Measurements from ENCODE around the gene BUB3. TPM values are rescaled to one million over a fixed set of nuclear protein-coding genes. Genes with fewer than 3 reads are reported as not detected.
A peak's percentile ranks its signal among the peaks of the same experiment; 100 is the strongest.

BUB3 gene
- total and polyA plus RNA-seq, 2 of the 8 experiments (the other 6 are each of a cell fraction or from before 2014, with no cell fraction given): 183 to 207 TPM

- TF ChIP-seq CBX8 (IDR thresholded peaks at IDR 0.05; ENCODE audit: borderline replicate concordance, low read depth, low read length) (peak; percentile 20; the same call in 1 of the 2 replicates), CTCF (IDR thresholded peaks at IDR 0.05; ENCODE audit: control extremely low read depth in 1 of 3, insufficient read depth in 1 of 3, low read depth in 1 of 3, low read length in 3 of 3) (peak; percentile 12 to 28 (median 17); a peak in 3 of 4 replicates), SP2 (IDR thresholded peaks at IDR 0.05; ENCODE audit: low read length) (no peak), POLR2AphosphoS5 (IDR thresholded peaks at IDR 0.05; ENCODE audit: low read depth, low read length) (no peak), NANOG (IDR thresholded peaks at IDR 0.05; ENCODE audit: insufficient read depth, low read depth, low read length, poor library complexity, severe bottlenecking) (no peak), USF2 (IDR thresholded peaks at IDR 0.05; ENCODE audit: low read length) (no peak), BRCA1 (IDR thresholded peaks at IDR 0.05; ENCODE audit: low read depth, low read length) (no peak), EZH2 (IDR thresholded peaks at IDR 0.05; ENCODE audit: low read depth, low read length, severe bottlenecking) (peak; percentile 95), GABPA (IDR thresholded peaks at IDR 0.05; ENCODE audit: borderline replicate concordance, insufficient read depth, low read length) (no peak), HDAC2 (IDR thresholded peaks at IDR 0.05; ENCODE audit: borderline replicate concordance in 1 of 2, low read depth in 2 of 2, low read length in 2 of 2) (no peak)
Observed at GRCh38 chr10:123140164-123140982, 13.8 kb upstream of the BUB3 start (continued).

Measured in H1 (cell line).